ENCODE results near the gene HPX. TPM values are rescaled to one million over a fixed set of nuclear protein-coding genes. Genes with fewer than 3 reads are reported as not detected.

Gene HPX
- polyA plus RNA-seq, 3 donors: 3.1 to 6.6 (median 6.4) TPM

DNA sequence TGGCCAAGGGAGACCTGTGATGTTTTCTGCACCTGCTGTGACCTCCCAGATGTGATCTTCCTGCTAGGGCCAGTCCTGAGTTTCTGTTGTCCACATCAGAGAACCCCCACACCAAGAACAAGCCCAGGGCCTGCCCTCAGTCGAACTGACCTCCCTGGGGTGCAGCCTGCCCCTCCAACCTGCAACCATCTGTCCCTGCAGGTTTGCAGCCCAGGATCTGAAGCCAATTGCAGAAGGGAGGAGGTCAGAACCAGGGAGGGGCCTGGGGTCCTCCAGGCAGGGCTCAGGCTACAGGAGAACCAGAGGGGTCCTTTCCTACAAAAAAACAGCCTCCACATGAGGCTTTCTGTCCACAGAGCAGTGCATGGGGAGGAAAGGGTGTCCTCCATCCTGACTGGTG, 32.1 kb upstream of the HPX start:
- no peak for DNase-seq

DNA sequence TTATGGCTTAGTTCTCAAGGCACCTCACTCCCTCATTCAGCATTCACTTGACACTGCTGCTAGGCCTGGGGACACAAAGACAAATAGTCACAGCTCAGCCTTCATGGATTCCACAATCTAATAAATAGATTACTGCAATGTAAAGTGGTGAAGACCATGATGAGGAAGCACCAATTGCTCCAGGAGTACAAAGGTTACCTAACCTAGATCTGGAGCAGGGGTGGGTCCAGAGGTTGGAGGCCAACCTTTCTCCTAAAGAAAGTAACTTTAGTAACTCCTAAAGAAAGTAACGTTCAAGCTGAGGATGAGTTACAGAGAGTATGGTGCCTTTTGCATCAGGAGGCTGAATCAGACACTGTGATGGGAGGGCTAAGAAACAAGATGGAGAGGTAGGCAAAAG, 28.8 kb upstream of the HPX start:
- DNase-seq: no peak

DNA sequence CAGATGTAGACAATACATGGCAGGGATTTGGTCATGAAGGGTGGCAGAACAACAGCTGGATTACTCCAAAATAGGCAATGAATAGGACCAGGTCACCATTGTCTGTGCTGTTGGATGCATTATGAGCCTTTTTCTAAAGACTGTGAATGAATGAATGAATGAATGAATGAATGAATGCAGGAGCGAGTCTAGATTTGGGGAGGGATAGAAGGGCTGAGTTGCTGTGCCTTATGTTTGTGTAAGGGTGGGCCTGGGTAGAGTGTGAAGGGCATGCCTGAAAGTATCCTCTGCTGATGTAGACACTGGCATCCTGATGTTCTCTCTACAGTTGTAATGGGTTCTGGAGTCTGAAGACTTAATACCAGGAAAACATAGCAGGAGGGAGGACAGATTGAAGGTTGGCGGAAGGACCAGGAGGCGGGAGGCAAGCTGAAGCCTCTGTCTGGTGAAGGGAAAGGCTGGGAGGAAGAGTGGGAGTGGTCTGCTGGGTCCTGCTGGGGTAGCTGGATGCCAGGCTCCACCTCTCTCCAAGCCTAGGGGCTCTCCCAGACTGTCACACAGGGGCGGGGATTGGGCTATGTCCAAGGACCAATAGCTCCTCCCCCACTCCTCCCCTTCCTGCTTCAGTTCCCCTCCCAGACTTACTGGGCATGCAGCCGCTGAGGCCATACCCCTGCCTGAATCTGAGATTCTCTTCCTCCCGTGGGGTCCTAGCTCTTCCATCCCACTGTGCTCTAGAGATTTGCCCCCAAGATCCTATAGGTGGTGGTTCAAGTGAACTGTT, 28.1 kb upstream of the HPX start:
- DNase-seq: peak; percentile 95

- no peak for DNase-seq
Observed at GRCh38 chr11:6459099-6459450, 18.3 kb upstream of the HPX start.

DNA sequence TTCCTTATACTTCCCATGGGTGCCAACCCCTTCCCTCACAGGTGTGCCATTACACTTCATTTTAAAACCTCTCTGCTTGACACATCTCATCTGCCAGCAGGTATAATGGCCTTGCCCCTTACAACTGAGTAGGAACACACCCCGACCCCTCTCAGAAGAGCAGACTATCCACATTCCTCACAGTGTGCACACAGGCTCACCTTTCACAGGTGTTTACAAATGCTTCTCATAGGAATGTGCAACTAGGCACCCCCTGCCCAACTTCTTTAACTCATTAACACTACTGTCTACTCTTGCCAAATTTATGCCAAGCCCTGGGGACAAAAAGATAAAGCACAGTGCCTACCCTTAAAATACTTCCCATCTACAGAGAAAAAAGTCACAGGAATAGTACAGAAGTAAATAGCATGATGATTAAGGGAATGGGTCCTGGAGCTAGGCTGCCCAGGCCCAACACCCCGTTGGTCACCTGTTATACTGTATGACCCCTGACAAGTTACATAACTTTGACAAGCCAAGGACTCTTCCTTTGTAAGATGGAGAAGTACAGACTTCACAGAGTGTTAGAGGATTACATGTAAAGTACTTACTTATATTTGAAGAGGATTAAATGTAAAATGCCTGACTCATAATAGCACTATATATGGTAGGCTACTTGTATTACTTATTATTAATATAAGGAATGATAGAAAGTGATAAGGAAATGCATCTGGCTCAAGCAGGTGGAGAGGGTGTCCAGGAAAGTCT, 17.7 kb upstream of the HPX start:
- no peak for DNase-seq

- DNase-seq: no peak
Observed at GRCh38 chr11:6457581-6458320, 17.0 kb upstream of the HPX start.

DNA sequence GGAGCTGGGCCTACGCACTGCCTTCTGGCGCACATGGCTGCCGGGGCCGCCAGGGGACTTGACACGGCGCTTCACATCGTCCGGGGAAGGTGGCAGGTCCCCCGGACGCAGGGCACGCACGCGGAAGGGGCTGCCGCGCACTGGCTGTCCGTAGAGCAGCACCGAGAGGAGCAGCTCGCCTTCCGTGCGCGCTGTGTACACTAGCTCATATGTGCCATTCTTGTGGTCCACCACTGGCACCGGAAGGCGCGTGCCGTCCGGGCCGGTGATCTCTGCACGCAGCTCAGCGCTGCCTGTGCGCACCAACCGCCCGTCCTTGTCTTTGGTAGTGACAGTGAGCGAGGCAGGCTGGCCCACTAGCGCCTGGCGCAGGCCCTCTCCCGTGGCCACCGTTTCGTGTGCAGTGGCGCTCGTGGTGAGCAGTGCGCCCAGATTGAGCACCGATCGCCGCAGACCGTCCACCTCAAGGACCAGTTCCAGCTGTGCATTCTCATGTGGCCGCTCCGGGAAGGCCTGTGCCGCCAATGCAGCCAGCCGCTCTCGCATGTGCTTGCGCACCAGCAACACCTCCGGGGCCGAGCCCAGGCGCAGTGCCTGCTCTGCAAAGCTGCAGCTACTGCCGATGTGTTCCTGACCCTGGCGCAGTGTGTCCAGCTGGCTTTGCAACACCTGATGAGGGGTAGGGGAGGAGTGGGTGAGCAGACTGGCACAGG, 15.7 kb upstream of the HPX start:
- no peak for DNase-seq

GRCh38 chr11:6455070-6455469, 14.3 kb upstream of the HPX start:
- no peak for DNase-seq

DNA sequence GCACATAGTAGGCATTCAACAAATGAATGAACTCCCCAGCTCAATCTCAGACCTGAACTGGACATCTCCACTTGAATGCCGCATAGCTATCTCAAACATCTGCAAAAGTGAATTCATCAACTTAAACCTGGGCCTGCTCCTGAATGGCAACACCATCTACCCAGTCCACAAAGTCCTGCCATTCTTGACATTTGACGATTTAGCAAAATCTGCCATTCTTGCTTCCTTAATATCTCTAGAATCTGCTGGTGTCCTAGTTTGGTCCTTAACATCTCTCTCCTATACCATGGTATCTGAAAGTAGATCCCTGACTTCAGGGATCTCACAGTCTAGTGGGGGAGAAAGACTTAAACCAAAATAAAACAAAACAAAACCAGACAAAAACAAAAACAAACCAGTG, 12.4 kb upstream of the HPX start:
- no peak for DNase-seq

- DNase-seq: no peak
Observed at GRCh38 chr11:6452219-6452618, 11.4 kb upstream of the HPX start.

GRCh38 chr11:6448574-6448973, 7.8 kb upstream of the HPX start:
- no peak for DNase-seq

GRCh38 chr11:6443269-6444003, 2.6 kb upstream of the HPX start:
- DNase-seq: peak; percentile 21

DNA sequence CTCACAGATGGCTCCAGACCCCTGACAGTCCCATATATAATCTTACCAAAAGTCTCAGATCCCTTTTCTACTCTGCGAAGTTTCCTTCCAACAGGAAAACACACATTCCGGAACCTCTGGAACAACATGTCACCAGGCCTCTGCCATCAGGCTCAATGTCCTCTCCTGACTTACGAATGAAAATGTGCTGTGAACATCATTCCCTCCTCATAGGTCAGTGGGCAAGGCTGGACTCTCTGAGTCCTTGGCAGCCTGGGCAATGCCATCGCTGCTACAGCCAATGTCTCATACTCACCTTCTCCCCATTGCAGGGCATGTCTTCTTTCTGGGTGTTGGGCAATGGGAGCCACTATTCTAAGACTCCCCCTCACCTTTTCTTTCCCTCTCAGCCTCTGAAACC, 1.7 kb upstream of the HPX start:
- no peak for DNase-seq

GRCh38 chr11:6438979-6439571, 1.7 kb downstream of the HPX start:
- DNase-seq: peak; percentile 51

DNA sequence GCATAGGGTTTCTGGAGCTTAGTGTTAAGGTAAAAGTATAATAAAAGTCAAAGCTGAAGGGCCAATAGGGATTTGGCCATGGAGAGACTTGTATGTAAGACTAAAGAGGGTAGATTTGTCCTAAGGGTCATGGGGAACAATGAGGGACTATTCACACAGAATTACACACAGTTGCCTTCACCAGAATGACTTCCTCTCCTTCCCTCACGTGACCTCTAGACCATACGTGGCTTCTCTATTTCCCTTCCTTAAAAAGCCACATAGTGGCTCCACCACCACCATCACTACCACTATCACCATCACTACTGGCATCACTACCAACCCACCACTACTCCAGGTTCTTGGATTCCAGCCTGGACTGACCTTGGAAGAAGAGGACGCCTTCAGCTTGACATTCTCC, 2.8 kb downstream of the HPX start:
- no peak for DNase-seq

DNA sequence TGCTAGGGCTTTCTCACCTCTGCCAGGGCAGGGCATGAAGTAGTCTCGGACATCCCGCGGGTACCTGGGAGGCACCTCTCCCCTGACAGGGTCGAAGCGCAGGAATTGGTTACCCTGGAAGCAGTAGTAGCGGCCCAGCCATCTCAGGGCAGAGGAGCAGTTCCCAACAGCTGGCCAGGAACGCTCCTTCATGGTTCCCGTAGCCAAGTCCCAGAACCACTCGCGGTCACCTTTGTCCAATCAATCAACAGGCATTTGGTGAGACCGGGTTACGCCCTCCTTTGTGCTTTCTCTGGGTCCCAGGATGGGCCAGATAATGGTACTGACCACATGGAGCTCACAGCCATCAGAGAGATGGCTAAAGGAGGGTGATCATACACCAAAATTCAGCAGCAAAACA, 3.4 kb downstream of the HPX start:
- no peak for DNase-seq

DNA sequence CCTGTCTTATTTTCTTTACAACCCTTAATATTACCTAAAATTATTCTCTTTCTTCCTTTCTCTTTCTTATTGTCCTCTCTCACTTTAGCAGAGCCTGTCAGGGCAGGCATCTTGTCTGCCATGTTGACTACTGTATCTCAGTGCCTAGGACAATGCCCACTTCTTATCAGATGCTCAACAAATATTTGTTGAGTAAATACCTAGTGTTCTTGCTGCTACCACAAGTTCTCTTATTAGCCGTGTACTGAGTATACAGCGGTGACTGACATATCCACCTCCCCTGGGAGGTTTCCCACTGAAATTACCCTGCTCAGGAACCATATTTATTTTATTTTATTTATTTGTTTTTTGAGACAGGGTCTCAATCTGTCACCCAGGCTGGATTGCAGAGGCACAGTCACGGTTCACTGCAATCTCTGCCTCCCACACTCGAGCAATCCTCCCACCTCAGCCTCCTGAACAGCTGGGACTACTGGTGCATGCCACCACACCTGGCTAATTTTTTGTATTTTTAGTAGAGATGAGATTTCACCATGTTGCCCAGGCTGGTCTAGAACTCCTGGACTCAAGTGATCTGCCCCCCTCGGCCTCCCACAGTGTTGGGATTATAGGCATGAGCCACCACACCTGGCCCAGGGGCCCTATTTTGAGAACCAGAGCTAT, 6.7 kb downstream of the HPX start:
- no peak for DNase-seq

GRCh38 chr11:6431861-6432260, 8.9 kb downstream of the HPX start:
- no peak for DNase-seq

GRCh38 chr11:6427516-6427915, 13.3 kb downstream of the HPX start:
- no peak for DNase-seq

DNA sequence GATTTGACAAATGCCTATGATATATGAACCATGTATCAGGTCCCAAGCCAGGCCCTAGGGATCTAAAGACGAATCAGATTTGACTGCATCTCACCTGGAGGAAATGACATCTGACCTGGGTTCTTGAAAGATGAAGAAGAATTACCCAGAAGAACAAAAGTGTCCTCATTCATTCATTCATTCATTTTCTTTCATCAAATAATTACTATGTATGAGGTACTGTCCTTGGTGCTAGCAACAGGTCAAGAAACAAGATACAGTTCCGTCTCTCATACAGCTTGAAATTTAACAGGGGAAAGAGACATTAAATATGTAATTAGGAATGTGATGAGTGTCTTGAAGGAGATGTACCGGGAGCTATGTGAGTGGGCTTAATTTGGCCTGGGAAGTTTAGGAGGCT, 20.1 kb downstream of the HPX start:
- no peak for DNase-seq

All from renal pelvis (tissue), 4 donors.